HG03139 (cell line): ENCODE measurements around the gene MYL4.
"Not testable (repeated sequence)": the region's sequence is repeated elsewhere in the genome, so short reads cannot be mapped to it uniquely, and the experiment has no call there.

Experiments used
- ATAC-seq: cut with Tn5 transposase; IDR thresholded peaks from one replicate; pipeline ENCODE4 v1.9.1; 2021; ENCODE audit not compliant: unreplicated experiment

MYL4 gene

DNA sequence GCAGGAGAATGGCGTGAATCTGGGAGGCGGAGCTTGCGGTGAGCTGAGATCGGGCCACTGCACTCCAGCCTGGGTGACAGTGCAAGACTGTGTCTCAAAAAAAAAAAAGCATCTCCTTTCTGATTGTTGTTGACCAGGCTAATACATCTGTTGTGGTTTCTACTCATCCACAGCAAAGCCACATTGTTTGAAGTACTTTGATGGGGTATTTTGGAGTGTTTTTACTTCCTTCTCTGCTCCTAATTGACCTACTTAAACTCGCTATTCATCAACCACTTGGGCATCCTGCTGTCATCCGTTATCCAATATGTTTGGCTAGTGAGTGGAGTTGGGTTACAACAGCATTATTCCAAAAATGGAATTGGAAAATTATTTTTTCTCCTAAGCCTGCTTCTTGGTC, 16.6 kb upstream of the MYL4 start:
- no peak for ATAC-seq

GRCh38 chr17:47193931-47194511, 15.1 kb upstream of the MYL4 start:
- ATAC-seq, result no peak

GRCh38 chr17:47197821-47198220, 11.3 kb upstream of the MYL4 start:
- no peak for ATAC-seq

DNA sequence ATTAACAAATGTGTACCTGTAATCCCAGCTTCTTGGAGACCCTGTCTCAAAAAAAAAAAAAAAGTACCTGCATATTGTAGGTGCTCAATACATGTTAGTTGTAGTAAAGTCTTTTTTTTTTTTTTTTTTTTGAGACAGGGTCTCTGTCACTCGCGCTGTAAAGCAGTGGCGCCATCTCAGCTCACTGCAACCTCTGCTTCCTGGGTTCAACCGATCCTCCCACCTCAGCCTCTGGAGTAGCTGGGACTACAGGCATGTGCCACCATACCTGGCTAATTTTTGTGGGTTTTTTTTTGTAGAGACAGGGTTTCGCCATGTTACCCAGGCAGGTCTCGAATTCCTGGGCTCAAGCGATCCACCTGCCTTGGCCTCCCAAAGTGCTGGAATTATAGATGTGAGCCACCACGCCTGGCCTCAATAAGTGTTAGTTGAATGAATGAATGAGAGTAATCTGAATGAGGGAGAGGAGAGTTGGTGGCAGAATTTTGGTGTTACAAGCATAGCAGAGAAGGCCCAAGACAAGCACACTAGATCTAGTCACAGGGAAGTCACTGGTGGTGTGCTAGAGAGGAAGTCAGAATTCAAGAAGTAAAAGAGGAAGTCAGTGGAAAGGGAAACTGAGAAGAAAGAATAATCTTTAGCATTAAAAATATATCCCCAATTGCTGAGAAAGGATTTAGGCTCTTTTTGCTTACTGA, 9.4 kb upstream of the MYL4 start:
- ATAC-seq, result no peak

DNA sequence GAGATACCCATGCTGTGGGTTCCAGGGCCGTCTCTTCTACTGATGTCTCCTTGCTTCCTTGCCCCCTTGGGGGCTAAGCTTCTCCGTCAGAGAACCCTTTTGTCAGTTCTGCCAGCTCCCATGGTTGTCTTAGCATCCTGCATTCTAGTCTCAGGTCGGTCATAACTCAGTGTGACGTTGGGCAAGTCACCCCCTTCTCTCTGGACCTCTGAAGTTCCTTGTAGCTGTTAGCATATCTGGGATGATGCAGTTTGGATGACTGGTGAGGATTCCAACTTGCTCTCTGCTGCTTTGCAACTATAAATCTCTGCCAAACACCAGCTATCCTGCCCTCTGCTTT, 8.9 kb upstream of the MYL4 start:
- ATAC-seq, result no peak

- no peak for ATAC-seq
Measured at GRCh38 chr17:47201166-47201565, 8.0 kb upstream of the MYL4 start.

DNA sequence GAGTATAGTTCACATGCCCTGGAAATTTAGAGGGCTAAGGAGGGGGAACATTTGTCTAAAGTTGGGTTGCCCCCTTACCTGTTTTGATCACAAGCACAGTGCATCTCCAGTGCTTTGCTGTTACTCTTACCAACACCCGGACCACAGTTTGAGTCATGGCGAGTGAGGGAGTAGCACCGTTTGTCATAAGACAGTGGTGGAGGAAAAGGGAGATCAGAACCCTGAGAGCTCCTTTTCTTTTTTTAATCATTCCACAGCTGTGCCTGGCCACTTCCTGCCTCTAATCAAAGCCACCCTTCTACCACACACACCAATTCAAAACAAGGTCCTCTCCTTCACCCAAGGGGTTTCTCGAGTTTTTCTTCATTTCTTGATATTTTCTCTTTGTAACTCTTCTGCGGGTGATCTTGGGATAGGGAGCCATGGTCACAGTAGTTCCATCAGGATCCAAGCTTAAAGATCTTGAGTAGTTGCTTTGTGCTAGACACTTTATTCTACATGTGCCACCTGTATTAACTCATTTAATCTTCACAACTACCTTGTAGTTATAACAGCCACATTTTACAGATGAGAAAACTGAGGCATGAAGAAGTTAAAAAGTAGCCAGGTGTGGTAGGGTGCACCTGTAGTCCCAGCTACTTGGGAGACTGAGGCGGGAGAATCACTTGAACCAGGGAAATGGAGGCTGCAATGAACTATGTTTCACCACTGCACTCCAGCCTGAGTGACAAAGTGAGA, 5.0 kb upstream of the MYL4 start:
- ATAC-seq, result no peak

- peak; percentile 46 for ATAC-seq
Measured at GRCh38 chr17:47204722-47205418, 4.3 kb upstream of the MYL4 start.

GRCh38 chr17:47205419-47205963, 3.7 kb upstream of the MYL4 start:
- peak; percentile 49 for ATAC-seq

- no peak for ATAC-seq
Measured at GRCh38 chr17:47207143-47208067, 1.7 kb upstream of the MYL4 start.

DNA sequence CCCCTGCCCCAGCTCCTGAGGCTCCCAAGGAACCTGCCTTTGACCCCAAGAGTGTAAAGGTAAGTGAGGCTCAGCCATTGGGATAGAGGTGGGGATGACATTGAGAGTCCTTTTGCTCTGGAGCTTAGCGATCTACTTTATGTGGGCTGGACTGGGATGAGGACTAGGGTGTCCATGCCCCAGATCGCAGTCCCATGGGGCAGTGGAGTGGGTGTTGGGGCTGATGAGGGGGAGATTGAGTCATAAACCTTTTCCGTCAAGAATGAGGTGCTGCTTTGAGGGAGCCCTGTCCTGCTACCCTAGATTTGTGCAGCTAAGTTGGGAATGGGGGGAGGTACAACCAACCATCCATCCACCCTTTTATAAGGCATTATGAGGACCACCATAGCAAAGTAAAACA, 351 bp downstream of the MYL4 start:
- no peak for ATAC-seq

DNA sequence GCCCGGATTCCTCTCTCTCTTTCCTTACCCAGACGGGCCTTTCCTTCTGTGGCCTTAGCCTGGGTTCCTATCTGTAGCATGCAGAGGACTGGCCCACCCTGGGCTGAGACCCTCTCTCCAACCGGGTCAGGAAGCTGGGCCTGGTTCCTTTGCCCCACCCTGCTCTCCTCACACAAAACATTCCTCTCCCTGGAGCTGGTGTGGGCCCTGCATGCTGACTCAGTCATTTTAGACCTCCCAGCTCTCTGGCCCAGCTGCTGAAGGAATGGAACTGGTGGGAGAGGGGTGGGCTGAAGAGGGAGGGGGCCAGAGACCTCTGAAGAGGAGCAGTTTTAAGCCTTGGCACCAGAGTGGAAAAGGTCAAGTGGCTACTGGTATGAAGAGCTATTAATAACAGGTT, 957 bp downstream of the MYL4 start:
- ATAC-seq, result no peak

DNA sequence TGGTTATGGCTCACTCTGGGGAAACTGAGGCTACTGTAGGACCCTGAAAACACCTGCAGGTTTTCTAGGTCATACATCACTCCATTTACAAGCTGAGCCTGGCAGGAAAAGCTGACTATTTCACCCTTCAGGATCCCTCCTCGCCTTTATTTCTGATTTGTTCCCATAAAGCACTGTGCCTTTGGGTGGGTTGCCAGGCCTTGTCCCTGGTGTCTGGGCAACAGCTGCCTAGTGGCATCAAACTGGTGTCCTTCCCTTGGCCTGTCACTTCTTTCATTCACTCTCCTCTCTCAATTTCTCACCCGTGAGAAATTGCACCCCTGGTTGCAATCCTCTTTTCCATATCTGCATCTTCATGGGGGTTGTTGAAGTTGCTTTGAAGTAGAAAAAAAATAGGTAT, 1.6 kb downstream of the MYL4 start:
- no peak for ATAC-seq

DNA sequence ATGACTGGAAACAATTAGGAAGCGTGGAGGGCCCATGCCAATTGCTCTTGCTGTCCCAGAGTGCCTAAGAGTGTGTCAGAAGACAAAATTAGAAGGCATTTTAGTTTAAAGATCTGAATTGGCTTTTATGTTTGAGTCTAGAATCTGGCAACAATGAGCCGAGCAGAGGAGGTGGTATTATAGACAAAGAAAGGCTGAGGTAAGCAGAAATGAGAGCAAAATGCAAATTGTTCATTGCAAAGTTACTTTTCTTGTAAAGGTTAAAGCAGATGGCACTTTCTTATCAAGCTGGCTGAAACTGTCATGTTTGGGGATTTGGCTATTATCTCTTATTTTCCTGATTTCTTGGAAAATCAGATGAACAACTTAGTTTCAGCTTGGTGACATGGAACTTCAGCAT, 3.3 kb downstream of the MYL4 start:
- no peak for ATAC-seq

DNA sequence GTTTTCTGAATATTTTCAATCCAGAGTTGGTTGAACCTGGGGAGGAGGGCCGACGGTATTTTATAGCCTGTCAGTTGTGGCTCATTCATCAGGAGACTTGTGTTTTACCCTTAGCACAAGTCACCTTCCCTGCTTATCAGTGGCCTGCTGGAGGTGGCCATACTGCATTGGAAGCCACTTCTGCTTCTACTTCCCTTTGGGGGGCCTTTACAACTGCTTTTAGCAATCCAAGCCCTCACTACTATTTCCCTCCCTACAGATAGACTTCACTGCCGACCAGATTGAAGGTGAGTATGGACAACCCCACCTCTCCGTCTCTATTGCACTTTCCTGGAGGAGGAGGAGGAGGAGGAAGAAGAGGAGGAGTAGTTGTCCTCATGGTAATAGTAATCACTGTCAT, 4.4 kb downstream of the MYL4 start:
- no peak for ATAC-seq

DNA sequence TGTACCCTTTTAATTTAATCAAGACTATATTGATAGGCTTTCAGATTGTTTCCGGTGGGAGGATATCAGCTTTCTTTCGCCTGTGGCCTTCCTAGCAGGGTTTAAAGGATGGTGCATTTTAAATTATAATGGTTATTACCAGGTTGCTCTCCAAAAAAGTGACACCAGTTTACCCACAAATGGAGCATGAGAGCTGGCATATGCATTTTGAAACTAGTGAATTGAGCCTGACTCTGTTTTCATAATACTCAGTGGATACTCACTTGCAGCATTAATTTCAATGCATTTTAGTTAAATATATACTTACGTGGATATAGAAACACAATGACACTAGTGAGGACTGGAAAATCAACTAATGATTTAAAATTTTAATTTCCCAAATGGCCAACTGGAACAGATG, 5.8 kb downstream of the MYL4 start:
- ATAC-seq, result no peak

DNA sequence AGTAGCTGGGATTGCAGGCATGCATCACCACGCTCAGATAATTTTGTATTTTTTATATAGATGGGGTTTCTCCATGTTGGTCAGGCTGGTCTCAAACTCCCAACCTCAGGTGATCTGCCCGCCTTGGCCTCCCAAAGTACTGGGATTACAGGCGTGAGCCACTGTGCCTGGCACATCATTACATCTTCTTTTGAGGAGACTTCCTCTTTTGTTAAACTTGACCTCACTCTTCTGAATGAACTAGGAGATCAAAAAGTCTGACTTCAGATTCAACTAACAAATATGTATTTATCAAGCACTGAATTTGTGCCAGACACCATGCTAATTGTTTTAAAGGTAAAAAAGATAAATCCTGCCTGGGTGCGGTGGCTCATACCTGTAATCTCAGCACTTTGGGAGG, 7.7 kb downstream of the MYL4 start:
- ATAC-seq, result not testable (repeated sequence)

- not testable (repeated sequence) for ATAC-seq
Measured at GRCh38 chr17:47217279-47217678, 8.1 kb downstream of the MYL4 start.

DNA sequence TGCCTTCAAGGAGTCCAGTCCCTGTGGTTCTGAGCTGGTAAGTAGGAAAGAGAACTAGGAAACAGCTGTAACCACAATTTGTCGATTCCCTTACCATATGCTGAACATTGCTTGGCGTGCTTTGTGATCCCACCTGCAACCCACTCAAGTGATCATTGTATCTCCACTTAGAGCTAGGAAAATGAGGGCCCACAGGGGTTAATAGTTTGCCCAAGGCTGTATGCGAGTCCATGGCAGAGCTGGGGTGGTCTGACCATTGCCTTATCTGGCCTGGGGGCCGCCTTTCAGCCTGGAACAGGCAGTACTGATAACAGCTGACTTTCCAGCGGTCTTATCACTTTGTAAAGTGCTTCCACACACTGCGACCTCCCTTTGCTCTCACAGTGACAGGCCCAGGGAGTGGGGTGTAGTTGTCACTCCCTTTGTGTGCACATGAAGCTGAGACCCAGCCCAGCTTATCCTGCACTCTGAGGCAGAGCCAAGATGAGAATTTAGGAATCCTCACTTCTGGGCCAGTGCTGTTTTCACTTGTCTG, 9.8 kb downstream of the MYL4 start:
- no peak for ATAC-seq
